Astrocyte (in vitro differentiated cells and primary cell): ENCODE results near the gene DOCK3. TPM values are rescaled to one million over a fixed set of nuclear protein-coding genes. Genes with fewer than 3 reads are reported as not detected.

Source experiments
- DNase-seq: peaks from one replicate; pipeline ENCODE4 v3.0.0-alpha.2; 2010; ENCODE audit warnings: low read depth
- FAIRE-seq: peaks from 2 replicates; lab custom pipeline; 2011; peaks lifted over from hg19 to GRCh38; lab: Jason Lieb, UNC
- H2AFZ ChIP-seq: 2 replicates; pipeline ENCODE4 v1.6.0; 2012; ENCODE audit warnings: low read depth, low read length, inconsistent platforms
- H3K27ac ChIP-seq: 2 replicates; pipeline ENCODE4 v1.5.1; 2011; ENCODE audit warnings: low read depth, low read length, inconsistent platforms
- H3K27me3 ChIP-seq: 2 replicates; pipeline ENCODE4 v1.6.0; 2011; ENCODE audit warnings: low read length, inconsistent platforms; ENCODE audit not compliant: insufficient read depth
- H3K36me3 ChIP-seq: 2 replicates; pipeline ENCODE4 v1.5.1; 2011; ENCODE audit warnings: low read length, inconsistent platforms; ENCODE audit not compliant: insufficient read depth
- H3K4me1 ChIP-seq: 2 replicates; pipeline ENCODE4 v1.5.1; 2011; ENCODE audit warnings: low read length, inconsistent platforms; ENCODE audit not compliant: insufficient read depth
- H3K4me2 ChIP-seq: 2 replicates; pipeline ENCODE4 v1.6.0; 2012; ENCODE audit warnings: low read length, inconsistent platforms
- H3K4me3 ChIP-seq: 2 replicates; pipeline ENCODE4 v1.5.1; 2011; ENCODE audit warnings: low read depth, mild to moderate bottlenecking, low read length, inconsistent platforms; ENCODE audit not compliant: insufficient read depth
- H3K79me2 ChIP-seq: 2 replicates; pipeline ENCODE4 v1.6.0; 2012; ENCODE audit warnings: mild to moderate bottlenecking, low read length, inconsistent platforms; ENCODE audit not compliant: insufficient read depth
- H3K9ac ChIP-seq: 2 replicates; pipeline ENCODE4 v1.6.0; 2012; ENCODE audit warnings: mild to moderate bottlenecking, low read length, inconsistent platforms
- H3K9me3 ChIP-seq: 2 replicates; pipeline ENCODE4 v1.5.1; 2012; ENCODE audit warnings: low read depth, mild to moderate bottlenecking, low read length, inconsistent platforms; ENCODE audit not compliant: insufficient read depth
- H4K20me1 ChIP-seq: 2 replicates; pipeline ENCODE4 v1.6.0; 2012; ENCODE audit warnings: low read length, inconsistent platforms; ENCODE audit not compliant: insufficient read depth
- H3K27ac Mint-ChIP-seq: one replicate; pipeline ENCODE4 v1.8.0; 2021; ENCODE audit warnings: mild to moderate bottlenecking, mixed read lengths; ENCODE audit not compliant: unreplicated experiment
- H3K27me3 Mint-ChIP-seq: one replicate; pipeline ENCODE4 v1.8.0; 2021; ENCODE audit warnings: low read depth, mixed read lengths; ENCODE audit not compliant: unreplicated experiment
- H3K36me3 Mint-ChIP-seq: one replicate; pipeline ENCODE4 v1.8.0; 2021; ENCODE audit warnings: low read depth, mixed read lengths; ENCODE audit not compliant: unreplicated experiment
- H3K4me1 Mint-ChIP-seq: one replicate; pipeline ENCODE4 v1.8.0; 2021; ENCODE audit warnings: low read depth, mixed read lengths; ENCODE audit not compliant: unreplicated experiment
- H3K4me3 Mint-ChIP-seq: one replicate; pipeline ENCODE4 v1.8.0; 2021; ENCODE audit warnings: mild to moderate bottlenecking, moderate library complexity, mixed read lengths; ENCODE audit not compliant: unreplicated experiment
- H3K9me3 Mint-ChIP-seq: one replicate; pipeline ENCODE4 v1.8.0; 2021; ENCODE audit warnings: mild to moderate bottlenecking, mixed read lengths; ENCODE audit not compliant: unreplicated experiment
- CTCF ChIP-seq: IDR thresholded peaks from 2 replicates; pipeline ENCODE4 v1.5.1; 2011; ENCODE audit warnings: low read depth, mild to moderate bottlenecking, inconsistent platforms, low read length, moderate library complexity; ENCODE audit not compliant: insufficient read depth
- EZH2 ChIP-seq: IDR thresholded peaks from 2 replicates; pipeline ENCODE4 v1.6.1; 2012; ENCODE audit warnings: mild to moderate bottlenecking, low read length, inconsistent platforms; ENCODE audit not compliant: insufficient read depth
- total RNA-seq: library from RNA; stranded (reverse); gene quantifications from 2 replicates; pipeline ENCODE4 v1.2.1, GENCODE V29; 2021

DOCK3 gene
- total RNA-seq, 1 donor from 2014 or later = 3.3 TPM

GRCh38 chr3:50637945-50638344 lies 36.8 kb upstream of the DOCK3 start:
- no peaks in the 10 kb centered on the region for H3K27me3 ChIP-seq
- FAIRE-seq (no peak), DNase-seq (no peak)
- Mint-ChIP-seq H3K4me1 (peaks cover 27% of the 10 kb centered on the region), H3K36me3 (peaks cover 13% of the 10 kb centered on the region), H3K4me3 (no peak overlapping the region), H3K9me3 (no peaks in the 10 kb centered on the region), H3K27me3 (peaks cover 2% of the 10 kb centered on the region), H3K27ac (peak overlapping the region; percentile 67)
- H3K9ac ChIP-seq = no peak overlapping the region
- no peaks in the 10 kb centered on the region for H3K9me3 ChIP-seq
- H3K79me2 ChIP-seq = no peaks in the 10 kb centered on the region
- H3K27ac ChIP-seq = no peak overlapping the region
- H3K4me2 ChIP-seq = no peak overlapping the region
- peaks cover 18% of the 10 kb centered on the region for H4K20me1 ChIP-seq
- no peak overlapping the region for H2AFZ ChIP-seq
- peaks cover 16% of the 10 kb centered on the region for H3K4me1 ChIP-seq
- H3K4me3 ChIP-seq = no peak overlapping the region
- no peaks in the 10 kb centered on the region for H3K36me3 ChIP-seq
- TF ChIP-seq EZH2 (no peak), CTCF (no peak)

DNA sequence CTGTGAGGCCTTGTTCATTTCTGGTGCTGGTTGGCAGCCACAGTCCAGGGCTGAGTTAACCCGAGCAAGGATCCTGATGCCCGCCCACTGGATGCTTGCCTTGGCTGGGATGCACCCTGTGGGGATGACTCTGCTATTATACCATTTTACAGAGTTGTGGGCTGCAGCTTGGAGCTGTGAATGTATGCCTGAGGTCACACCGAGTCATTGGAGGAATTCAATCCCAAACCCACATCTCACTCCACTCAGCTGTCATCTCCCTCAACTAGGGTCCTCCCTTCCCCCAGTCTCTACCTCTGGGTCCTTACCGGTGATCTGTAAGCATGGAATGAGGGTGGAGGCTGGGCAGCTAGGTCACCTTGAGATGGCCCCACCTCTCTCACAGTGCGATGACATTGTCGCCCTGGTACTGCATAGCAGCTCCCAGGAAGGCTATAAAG lies 35.7 kb upstream of the DOCK3 start:
- no peak overlapping the region for H3K4me3 ChIP-seq
- H3K4me2 ChIP-seq = peak overlapping the region; percentile 39
- peaks cover 13% of the 10 kb centered on the region for H4K20me1 ChIP-seq
- Mint-ChIP-seq H3K4me1 (peaks cover 27% of the 10 kb centered on the region), H3K27me3 (peaks cover 2% of the 10 kb centered on the region), H3K36me3 (peaks cover 13% of the 10 kb centered on the region), H3K9me3 (no peaks in the 10 kb centered on the region), H3K4me3 (no peak overlapping the region), H3K27ac (peak overlapping the region; percentile 83)
- DNase-seq (peak; percentile 71), FAIRE-seq (no peak)
- TF ChIP-seq CTCF = no peak
- no peak for TF ChIP-seq EZH2
- no peaks in the 10 kb centered on the region for H3K27me3 ChIP-seq
- peaks cover 16% of the 10 kb centered on the region for H3K4me1 ChIP-seq
- H3K9ac ChIP-seq = peak overlapping the region; percentile 3
- H3K36me3 ChIP-seq = no peaks in the 10 kb centered on the region
- H2AFZ ChIP-seq = no peak overlapping the region
- H3K79me2 ChIP-seq = no peaks in the 10 kb centered on the region
- no peaks in the 10 kb centered on the region for H3K9me3 ChIP-seq
- no peak overlapping the region for H3K27ac ChIP-seq

DNA sequence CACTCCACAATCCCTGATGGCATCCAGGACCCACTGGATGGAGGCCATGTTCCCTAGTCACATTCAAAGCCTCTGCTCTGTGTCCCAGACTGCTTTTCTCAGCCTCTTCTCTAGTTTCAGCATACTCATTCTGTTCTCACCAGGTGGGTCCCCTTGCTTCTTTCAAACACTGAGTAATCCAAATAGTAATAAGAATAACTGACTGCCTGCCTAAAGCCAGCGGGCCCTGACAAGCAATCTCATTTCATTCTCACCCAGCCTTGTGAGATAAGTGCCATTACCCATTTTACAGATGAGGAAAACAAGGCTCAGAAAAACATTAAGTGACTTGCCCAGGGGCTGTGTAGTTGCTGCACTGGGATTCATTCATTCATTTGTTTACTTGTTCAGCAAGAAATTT lies 32.3 kb upstream of the DOCK3 start:
- no peak overlapping the region for H3K27ac ChIP-seq
- no peak overlapping the region for H3K4me3 Mint-ChIP-seq
- H3K9ac ChIP-seq = no peak overlapping the region
- DNase-seq (no peak), FAIRE-seq (no peak)
- H4K20me1 ChIP-seq = peaks cover 12% of the 10 kb centered on the region
- H3K4me1 ChIP-seq = peaks cover 16% of the 10 kb centered on the region
- H3K36me3 ChIP-seq = no peaks in the 10 kb centered on the region
- H3K4me3 ChIP-seq = no peak overlapping the region
- H3K9me3 ChIP-seq = no peaks in the 10 kb centered on the region
- H3K27ac Mint-ChIP-seq = no peak overlapping the region
- H3K4me1 Mint-ChIP-seq = peaks cover 22% of the 10 kb centered on the region
- H3K79me2 ChIP-seq = no peaks in the 10 kb centered on the region
- H3K27me3 Mint-ChIP-seq = peaks cover 2% of the 10 kb centered on the region
- no peaks in the 10 kb centered on the region for H3K27me3 ChIP-seq
- no peak overlapping the region for H2AFZ ChIP-seq
- peaks cover 18% of the 10 kb centered on the region for H3K36me3 Mint-ChIP-seq
- no peaks in the 10 kb centered on the region for H3K9me3 Mint-ChIP-seq
- no peak for TF ChIP-seq CTCF
- TF ChIP-seq EZH2 = no peak
- H3K4me2 ChIP-seq = no peak overlapping the region
